Karpas-422 (cell line): Measurements from ENCODE around the gene CLK2. TPM values are rescaled to one million over a fixed set of nuclear protein-coding genes. Genes with fewer than 3 reads are reported as not detected.

Source experiments
- DNase-seq: peaks from one replicate; pipeline ENCODE4 v3.0.0-alpha.2; 2015
- H2AFZ ChIP-seq: fragments of 200-600 bp; sonication (generic); 2 replicates; pipeline ENCODE4 v1.6.1; 2014; ENCODE audit warnings: antibody characterized with exemption, low read length, mixed read lengths
- H3K27ac ChIP-seq: fragments of 200-600 bp; sonication (generic); 2 replicates; pipeline ENCODE4 v1.5.1; 2014; ENCODE audit warnings: mild to moderate bottlenecking, low read length, moderate library complexity
- H3K27me3 ChIP-seq: fragments of 200-600 bp; sonication (generic); 2 replicates; pipeline ENCODE4 v1.6.1; 2014; ENCODE audit warnings: low read length, mixed read lengths
- H3K36me3 ChIP-seq: fragments of 200-600 bp; sonication (generic); 2 replicates; pipeline ENCODE4 v1.6.1; 2014; ENCODE audit warnings: low read length, mixed read lengths; ENCODE audit not compliant: insufficient read depth
- H3K4me1 ChIP-seq: fragments of 200-600 bp; sonication (generic); 2 replicates; pipeline ENCODE4 v1.6.1; 2014; ENCODE audit warnings: mild to moderate bottlenecking, low read length, mixed read lengths
- H3K4me2 ChIP-seq: fragments of 200-600 bp; sonication (generic); 2 replicates; pipeline ENCODE4 v1.6.1; 2014; ENCODE audit warnings: low read length, low read depth, mild to moderate bottlenecking; ENCODE audit not compliant: poor library complexity, severe bottlenecking
- H3K4me3 ChIP-seq: fragments of 200-600 bp; sonication (generic); 2 replicates; pipeline ENCODE4 v1.5.1; 2014; ENCODE audit warnings: mild to moderate bottlenecking, antibody characterized with exemption, low read length, mixed read lengths
- H3K79me2 ChIP-seq: fragments of 200-600 bp; sonication (generic); 2 replicates; pipeline ENCODE4 v1.6.1; 2014; ENCODE audit warnings: mild to moderate bottlenecking, low read length, mixed read lengths
- H3K9ac ChIP-seq: fragments of 200-600 bp; sonication (generic); 2 replicates; pipeline ENCODE4 v1.6.0; 2014; ENCODE audit warnings: low read length
- H3K9me2 ChIP-seq: fragments of 200-600 bp; sonication (generic), shearing (Covaris generic); replicated peaks from 2 replicates; pipeline ENCODE4 v1.6.0; 2014; ENCODE audit warnings: mild to moderate bottlenecking, low read length, moderate library complexity; ENCODE audit not compliant: insufficient read depth
- H3K9me3 ChIP-seq: fragments of 300-700, 200-600 bp; sonication (generic); 2 replicates; pipeline ENCODE4 v1.6.1; 2014; ENCODE audit warnings: low read length, mixed read lengths
- H4K20me1 ChIP-seq: fragments of 200-600 bp; sonication (generic); 2 replicates; pipeline ENCODE4 v1.6.1; 2014; ENCODE audit warnings: mild to moderate bottlenecking, antibody characterized with exemption, low read length, low read depth; ENCODE audit not compliant: insufficient read depth
- total RNA-seq: library from RNA; depleted of rRNA; stranded (reverse); fragments of >200 nt; shearing (Covaris generic); gene quantifications from 2 replicates; pipeline ENCODE4 v1.2.3, GENCODE V29; 2014; ENCODE audit warnings: low replicate concordance

Gene CLK2
- total RNA-seq, 1 experiment from 2014 or later: 78.7 TPM

- H3K4me2 ChIP-seq: no peak overlapping the region
- no peak overlapping the region for H2AFZ ChIP-seq
- no peak for DNase-seq
- no peaks in the 10 kb centered on the region for H3K9me3 ChIP-seq
- no peak overlapping the region for H3K4me3 ChIP-seq
- H3K4me1 ChIP-seq: peaks cover 16% of the 10 kb centered on the region
- H3K9me2 ChIP-seq: no peaks in the 10 kb centered on the region
- H3K27ac ChIP-seq: no peak overlapping the region
- H3K9ac ChIP-seq: no peak overlapping the region
- H4K20me1 ChIP-seq: peaks cover 6% of the 10 kb centered on the region; the same call in 1 of the 2 replicates
- peaks cover 61% of the 10 kb centered on the region for H3K36me3 ChIP-seq
- peaks cover 18% of the 10 kb centered on the region for H3K79me2 ChIP-seq
- H3K27me3 ChIP-seq: no peaks in the 10 kb centered on the region
Observed at GRCh38 chr1:155267373-155267772, 5.9 kb downstream of the CLK2 start.

GRCh38 chr1:155266553-155266952 lies 6.8 kb downstream of the CLK2 start:
- H3K9me2 ChIP-seq: no peaks in the 10 kb centered on the region
- H3K27ac ChIP-seq: no peak overlapping the region
- peaks cover 9% of the 10 kb centered on the region for H3K4me1 ChIP-seq

GRCh38 chr1:155263067-155263466 lies 10.2 kb downstream of the CLK2 start:
- Histone ChIP-seq H3K4me2 (peak overlapping the region; percentile 99), H3K27ac (no peak overlapping the region), H3K4me1 (peaks cover 21% of the 10 kb centered on the region), H3K36me3 (peaks cover 36% of the 10 kb centered on the region), H4K20me1 (no peaks in the 10 kb centered on the region), H3K27me3 (no peaks in the 10 kb centered on the region), H3K9me2 (no peaks in the 10 kb centered on the region), H3K4me3 (no peak overlapping the region), H3K79me2 (peaks cover 18% of the 10 kb centered on the region), H2AFZ (no peak overlapping the region), H3K9ac (no peak overlapping the region), H3K9me3 (no peaks in the 10 kb centered on the region)
- DNase-seq: no peak

More at GRCh38 chr1:155266553-155266952, 6.8 kb downstream of the CLK2 start:
- 0 out of 2 replicates have a peak, but pooled peaks cover 4% of the 10 kb centered on the region for H4K20me1 ChIP-seq
- no peak overlapping the region for H2AFZ ChIP-seq
- H3K9me3 ChIP-seq: no peaks in the 10 kb centered on the region
- peaks cover 59% of the 10 kb centered on the region for H3K36me3 ChIP-seq
- H3K9ac ChIP-seq: no peak overlapping the region
- DNase-seq: no peak
- no peaks in the 10 kb centered on the region for H3K27me3 ChIP-seq
- no peak overlapping the region for H3K4me3 ChIP-seq
- peaks cover 14% of the 10 kb centered on the region for H3K79me2 ChIP-seq
- H3K4me2 ChIP-seq: no peak overlapping the region

- peak within 1 kb of the TSS; percentile 96 for H3K9ac ChIP-seq
- H3K4me2 ChIP-seq: peak within 1 kb of the TSS; percentile 99
- H4K20me1 ChIP-seq: no peaks in the 10 kb centered on the region
- peak within 1 kb of the TSS; percentile 96 for H3K4me3 ChIP-seq
- peaks cover 21% of the 10 kb centered on the region for H3K4me1 ChIP-seq
- H3K27me3 ChIP-seq: no peaks in the 10 kb centered on the region
- peak; percentile 98 for DNase-seq
- no peaks in the 10 kb centered on the region for H3K9me3 ChIP-seq
- H3K79me2 ChIP-seq: peaks cover 18% of the 10 kb centered on the region
- peaks cover 32% of the 10 kb centered on the region; the same call in 1 of the 2 replicates for H3K36me3 ChIP-seq
- H3K27ac ChIP-seq: peak within 1 kb of the TSS; percentile 64
- no peaks in the 10 kb centered on the region for H3K9me2 ChIP-seq
- peak within 1 kb of the TSS; percentile 62; the same call in 1 of the 2 replicates for H2AFZ ChIP-seq
Observed at GRCh38 chr1:155261852-155262673, 11.2 kb downstream of the CLK2 start, which contains the start of gene SCAMP3. Gene SCAMP3 (minus strand): TSS chr1:155262360. CDS start chr1:155262151, 209 bp downstream.

- Histone ChIP-seq H3K79me2 (peaks cover 18% of the 10 kb centered on the region), H3K27ac (peak overlapping the region; percentile 64), H3K4me3 (peak overlapping the region; percentile 96), H3K9ac (peak overlapping the region; percentile 96), H4K20me1 (no peaks in the 10 kb centered on the region), H3K9me3 (no peaks in the 10 kb centered on the region), H3K9me2 (no peaks in the 10 kb centered on the region), H3K4me2 (peak overlapping the region; percentile 99), H3K36me3 (peaks cover 27% of the 10 kb centered on the region; the same call in 1 of the 2 replicates), H3K27me3 (no peaks in the 10 kb centered on the region), H3K4me1 (peaks cover 21% of the 10 kb centered on the region), H2AFZ (peak overlapping the region; percentile 62; the same call in 1 of the 2 replicates)
- peak; percentile 73 for DNase-seq
Observed at GRCh38 chr1:155261493-155261851, 11.8 kb downstream of the CLK2 start.

- Histone ChIP-seq H3K9ac (no peak overlapping the region; the same call in 1 of the 2 replicates), H3K4me3 (no peak overlapping the region), H3K36me3 (peaks cover 21% of the 10 kb centered on the region; the same call in 1 of the 2 replicates), H3K4me1 (peaks cover 26% of the 10 kb centered on the region), H3K27ac (no peak overlapping the region), H3K79me2 (peaks cover 18% of the 10 kb centered on the region), H2AFZ (no peak overlapping the region), H4K20me1 (no peaks in the 10 kb centered on the region), H3K9me2 (no peaks in the 10 kb centered on the region), H3K9me3 (no peaks in the 10 kb centered on the region), H3K4me2 (no peak overlapping the region), H3K27me3 (no peaks in the 10 kb centered on the region)
- DNase-seq: no peak
Observed at GRCh38 chr1:155260276-155260675, 13.0 kb downstream of the CLK2 start.

GRCh38 chr1:155256058-155256852 lies 17.0 kb downstream of the CLK2 start:
- Histone ChIP-seq H3K4me1 (peaks cover 41% of the 10 kb centered on the region), H2AFZ (no peak overlapping the region), H3K79me2 (peaks cover 31% of the 10 kb centered on the region), H4K20me1 (no peaks in the 10 kb centered on the region), H3K9me3 (no peaks in the 10 kb centered on the region), H3K27me3 (no peaks in the 10 kb centered on the region), H3K4me2 (peak overlapping the region; percentile 78), H3K27ac (no peak overlapping the region), H3K36me3 (peaks cover 4% of the 10 kb centered on the region; the same call in 1 of the 2 replicates), H3K9me2 (no peaks in the 10 kb centered on the region), H3K4me3 (no peak overlapping the region), H3K9ac (no peak overlapping the region)
- peak; percentile 45 for DNase-seq
